Adipocyte (in vitro differentiated cells): ENCODE measurements around the gene PERCC1.
"Not testable (repeated sequence)": the region's sequence is repeated elsewhere in the genome, so short reads cannot be mapped to it uniquely, and the experiment has no call there.

Experiments used
- DNase-seq: peaks from one replicate; pipeline ENCODE4 v3.0.0-alpha.2; 2015; ENCODE audit warnings: low read depth
- H3K27me3 ChIP-seq: replicated peaks from 2 replicates; pipeline ENCODE4 v1.7.0; 2013; ENCODE audit warnings: mild to moderate bottlenecking, low read length, moderate library complexity; ENCODE audit not compliant: control insufficient read depth, insufficient read depth
- H3K36me3 ChIP-seq: 2 replicates; pipeline ENCODE4 v1.7.0; 2013; ENCODE audit warnings: low read length, mild to moderate bottlenecking, moderate library complexity; ENCODE audit not compliant: control insufficient read depth, insufficient read depth, severe bottlenecking
- H3K4me1 ChIP-seq: 2 replicates; pipeline ENCODE4 v1.7.0; 2013; ENCODE audit warnings: mild to moderate bottlenecking, low read length, moderate library complexity; ENCODE audit not compliant: control insufficient read depth, insufficient read depth
- H3K4me3 ChIP-seq: 2 replicates; pipeline ENCODE4 v1.7.0; 2013; ENCODE audit warnings: mild to moderate bottlenecking, low read length, moderate library complexity
- H3K9ac ChIP-seq: 2 replicates; pipeline ENCODE4 v1.7.0; 2013; ENCODE audit warnings: mild to moderate bottlenecking, low read length, moderate library complexity
- H3K9me3 ChIP-seq: 2 replicates; pipeline ENCODE4 v1.7.0; 2013; ENCODE audit warnings: mild to moderate bottlenecking, low read length, moderate library complexity; ENCODE audit not compliant: control insufficient read depth

Gene PERCC1

DNA sequence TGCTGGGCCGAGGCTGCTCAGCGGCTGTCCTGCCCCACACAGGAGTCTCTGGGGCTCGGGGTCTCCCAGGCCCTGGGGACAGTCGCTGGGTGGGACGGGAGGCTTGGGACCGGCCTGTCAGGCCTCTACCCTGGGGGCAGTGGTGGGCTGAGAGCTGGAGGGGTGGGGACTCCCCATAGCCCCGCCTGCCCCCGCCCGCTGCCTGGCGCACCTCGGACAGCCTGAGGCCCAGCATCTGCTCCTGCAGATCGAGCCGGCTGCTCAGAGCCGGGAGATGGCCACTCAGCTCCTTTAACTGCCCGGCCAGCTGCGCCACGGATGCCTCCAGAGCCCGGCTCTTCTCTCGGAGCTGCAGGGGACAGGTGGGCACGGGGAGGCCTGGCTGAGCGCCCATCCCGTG lies 6.7 kb downstream of the PERCC1 start:
- Histone ChIP-seq H3K9ac (no peak overlapping the region), H3K4me1 (no peaks in the 10 kb centered on the region), H3K36me3 (no peaks in the 10 kb centered on the region), H3K4me3 (no peak overlapping the region), H3K9me3 (no peaks in the 10 kb centered on the region), H3K27me3 (no peaks in the 10 kb centered on the region)
- no peak for DNase-seq

DNA sequence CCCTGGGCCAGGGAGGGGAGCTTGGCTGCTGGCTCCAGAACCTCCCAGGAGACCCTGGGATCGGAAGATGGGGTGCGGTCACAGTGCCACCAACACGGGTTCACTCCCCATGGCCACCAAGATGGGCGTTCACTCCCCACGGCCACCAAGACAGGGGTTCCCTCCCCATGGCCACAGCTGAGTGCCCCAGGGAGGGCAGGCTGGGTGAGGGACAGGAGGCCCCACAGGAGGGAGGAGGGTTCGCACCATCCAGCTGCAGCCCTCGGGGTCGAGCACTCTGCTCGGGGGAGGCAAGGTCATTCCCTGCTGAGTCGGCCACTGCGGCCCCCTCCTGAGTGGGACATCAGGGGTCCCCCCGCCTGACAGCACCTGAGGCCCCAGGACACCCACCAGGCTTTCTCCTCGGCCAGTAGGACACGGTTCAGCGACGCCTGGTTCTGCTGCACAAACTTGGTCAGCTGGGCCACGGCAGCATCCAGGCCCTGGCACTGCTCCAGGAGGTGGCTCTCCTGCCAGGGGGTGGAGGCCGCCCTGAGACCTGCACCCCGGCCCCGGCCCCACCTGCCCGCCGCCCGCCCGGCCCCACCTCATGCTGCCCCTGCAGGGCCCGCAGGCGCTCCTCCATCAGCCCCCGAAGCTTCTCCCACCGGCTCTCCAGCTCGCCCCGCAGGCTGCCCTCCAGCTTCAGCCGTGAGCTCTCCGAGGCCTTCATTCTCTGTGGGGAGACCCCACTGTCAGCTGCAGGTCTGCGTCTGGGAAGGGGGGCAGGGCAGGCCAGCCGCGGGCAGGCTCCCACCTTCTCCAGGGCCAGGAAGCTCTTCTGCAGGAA lies 7.6 kb downstream of the PERCC1 start:
- Histone ChIP-seq H3K9ac (no peak overlapping the region), H3K4me1 (no peaks in the 10 kb centered on the region)
- no peak for DNase-seq

DNA sequence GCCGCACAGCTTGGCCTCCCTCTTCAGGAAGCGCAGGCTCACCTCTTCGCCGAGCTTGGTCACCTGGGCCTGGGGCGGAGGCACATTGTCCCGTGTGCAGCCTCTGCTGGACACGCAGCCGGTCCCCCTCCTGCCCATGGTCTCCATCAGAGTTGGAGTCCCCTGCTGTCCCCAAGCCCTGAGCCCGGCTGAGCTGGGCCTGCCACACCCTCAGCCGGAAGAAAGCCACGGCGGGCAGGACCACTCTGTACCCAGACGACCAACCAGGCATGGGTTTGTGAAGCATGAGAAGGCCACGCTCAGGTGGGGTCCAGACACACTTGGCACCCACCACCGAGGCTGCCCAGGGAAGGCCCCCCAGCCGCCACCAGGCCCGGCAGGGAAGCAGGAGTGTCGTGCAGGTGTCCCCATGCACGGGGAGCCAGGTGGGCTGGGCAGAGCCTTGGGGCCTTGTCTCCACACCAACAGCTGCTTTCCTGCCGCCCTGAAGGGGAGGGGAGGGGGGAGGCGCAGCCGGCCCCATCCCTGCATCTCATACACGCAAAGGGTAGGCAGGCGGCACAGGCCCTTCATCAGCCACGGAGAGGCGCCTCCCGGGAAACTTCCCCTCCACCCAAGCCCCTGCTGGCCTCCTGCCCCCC lies 8.3 kb downstream of the PERCC1 start:
- H3K27me3 ChIP-seq: no peaks in the 10 kb centered on the region
- H3K36me3 ChIP-seq: no peaks in the 10 kb centered on the region
- no peak for DNase-seq
- no peaks in the 10 kb centered on the region for H3K4me1 ChIP-seq
- H3K9me3 ChIP-seq: no peaks in the 10 kb centered on the region
- H3K9ac ChIP-seq: no peak overlapping the region
- no peak overlapping the region for H3K4me3 ChIP-seq

More for the DNA sequence above, 7.6 kb downstream of the PERCC1 start:
- Histone ChIP-seq H3K4me3 (no peak overlapping the region), H3K27me3 (no peaks in the 10 kb centered on the region), H3K36me3 (no peaks in the 10 kb centered on the region), H3K9me3 (no peaks in the 10 kb centered on the region)

DNA sequence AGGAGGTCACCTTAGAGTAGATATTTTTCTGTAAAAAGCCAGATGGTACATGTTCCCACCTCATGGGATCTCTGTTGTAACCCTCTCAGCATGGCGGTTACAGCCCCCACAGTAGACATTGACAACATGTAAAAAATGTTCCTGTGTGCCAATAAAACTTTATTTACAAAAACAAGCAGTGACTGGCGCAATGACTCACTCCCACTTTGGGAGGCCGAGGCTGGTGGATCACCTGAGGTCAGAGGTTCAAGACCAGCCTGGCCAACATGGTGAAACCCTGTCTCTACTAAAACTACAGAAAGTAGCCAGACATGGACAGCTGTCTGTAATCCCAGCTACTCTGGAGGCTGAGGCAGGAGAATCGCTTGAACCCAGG lies 8.8 kb downstream of the PERCC1 start:
- not testable (repeated sequence) for H3K9ac ChIP-seq, H3K9me3 ChIP-seq, H3K4me3 ChIP-seq, H3K27me3 ChIP-seq, H3K4me1 ChIP-seq, DNase-seq, H3K36me3 ChIP-seq

DNA sequence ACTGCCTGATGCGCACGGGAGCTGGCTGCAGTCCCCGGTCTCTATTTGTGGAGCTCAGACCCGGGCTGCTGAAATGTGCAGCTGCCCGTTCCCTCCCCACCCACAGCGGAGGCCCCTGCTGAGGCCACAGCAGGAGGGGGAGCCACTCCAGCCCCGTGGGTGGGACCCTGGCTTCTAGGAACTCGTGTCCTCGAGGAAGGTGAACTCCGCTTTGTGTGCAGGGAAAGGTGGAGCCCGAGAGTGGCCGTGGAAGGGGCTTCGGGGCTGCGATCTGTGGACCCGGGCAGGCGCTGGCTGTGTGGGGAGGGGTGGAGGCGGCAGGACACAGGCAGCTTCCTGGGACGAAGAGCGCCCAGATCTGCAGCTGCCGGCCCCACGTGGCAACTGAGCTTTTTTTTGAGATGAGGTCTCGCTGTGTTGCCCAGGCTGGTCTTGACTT lies 10.5 kb downstream of the PERCC1 start:
- peaks cover 2% of the 10 kb centered on the region for H3K36me3 ChIP-seq
- no peak overlapping the region for H3K9ac ChIP-seq
- no peaks in the 10 kb centered on the region for H3K9me3 ChIP-seq
- H3K27me3 ChIP-seq: no peaks in the 10 kb centered on the region
- no peaks in the 10 kb centered on the region for H3K4me1 ChIP-seq
- H3K4me3 ChIP-seq: no peak overlapping the region
- DNase-seq: no peak

DNA sequence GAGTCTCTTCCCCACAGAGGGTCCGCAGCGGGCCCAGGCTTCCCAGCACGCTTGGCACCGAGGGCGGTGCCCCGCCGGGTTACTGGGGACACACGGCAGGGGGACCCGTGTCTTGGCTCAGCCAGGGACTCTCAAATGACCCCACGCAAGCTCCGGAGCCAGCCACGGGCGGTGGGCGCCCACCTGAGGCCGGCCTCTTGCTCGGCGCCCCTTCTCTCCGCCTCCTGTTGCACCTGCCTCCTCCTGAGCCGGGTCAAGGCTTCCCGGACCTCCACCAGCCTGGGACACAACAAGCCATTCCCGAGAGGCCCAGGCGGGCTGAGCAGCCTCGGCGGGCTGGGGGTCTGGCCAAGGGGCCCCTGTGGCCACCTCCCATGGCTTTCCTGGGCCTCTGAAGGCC lies 11.8 kb downstream of the PERCC1 start:
- Histone ChIP-seq H3K9ac (no peak overlapping the region), H3K27me3 (no peaks in the 10 kb centered on the region), H3K9me3 (no peaks in the 10 kb centered on the region), H3K4me1 (no peaks in the 10 kb centered on the region), H3K4me3 (no peak overlapping the region), H3K36me3 (peaks cover 4% of the 10 kb centered on the region)
- no peak for DNase-seq

DNA sequence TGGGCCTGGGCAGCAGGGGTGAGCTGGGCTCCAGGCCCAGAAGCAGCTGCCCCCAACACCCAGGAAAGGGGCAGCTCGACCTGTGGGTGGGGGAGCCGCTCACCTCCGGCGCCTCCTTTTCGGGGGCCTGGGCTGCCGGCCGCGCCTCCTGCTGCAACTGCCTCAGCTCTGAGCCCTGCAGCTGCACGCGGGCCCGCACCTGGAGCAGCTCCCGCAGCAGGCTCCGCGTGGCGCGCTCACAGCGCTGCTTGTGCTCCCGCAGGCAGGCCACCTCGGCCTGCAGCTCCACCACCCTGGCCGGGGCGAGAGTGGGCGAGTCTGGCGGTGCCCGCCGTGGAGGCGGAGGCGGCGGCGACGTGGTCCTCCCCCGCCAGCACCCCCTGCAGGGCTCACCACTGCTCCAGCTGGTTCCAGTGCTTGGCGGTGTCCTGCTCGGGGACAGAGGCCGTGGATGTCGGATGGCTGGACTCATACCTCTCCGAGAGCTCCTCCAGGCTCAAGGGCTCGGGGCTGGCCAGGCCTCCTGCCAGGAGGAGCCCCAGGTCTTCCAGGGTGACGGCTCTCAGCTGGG lies 12.6 kb downstream of the PERCC1 start:
- no peaks in the 10 kb centered on the region for H3K27me3 ChIP-seq
- H3K9me3 ChIP-seq: no peaks in the 10 kb centered on the region
- no peak overlapping the region for H3K4me3 ChIP-seq
- H3K9ac ChIP-seq: no peak overlapping the region
- no peak for DNase-seq
- H3K36me3 ChIP-seq: peaks cover 12% of the 10 kb centered on the region
- no peaks in the 10 kb centered on the region for H3K4me1 ChIP-seq

DNA sequence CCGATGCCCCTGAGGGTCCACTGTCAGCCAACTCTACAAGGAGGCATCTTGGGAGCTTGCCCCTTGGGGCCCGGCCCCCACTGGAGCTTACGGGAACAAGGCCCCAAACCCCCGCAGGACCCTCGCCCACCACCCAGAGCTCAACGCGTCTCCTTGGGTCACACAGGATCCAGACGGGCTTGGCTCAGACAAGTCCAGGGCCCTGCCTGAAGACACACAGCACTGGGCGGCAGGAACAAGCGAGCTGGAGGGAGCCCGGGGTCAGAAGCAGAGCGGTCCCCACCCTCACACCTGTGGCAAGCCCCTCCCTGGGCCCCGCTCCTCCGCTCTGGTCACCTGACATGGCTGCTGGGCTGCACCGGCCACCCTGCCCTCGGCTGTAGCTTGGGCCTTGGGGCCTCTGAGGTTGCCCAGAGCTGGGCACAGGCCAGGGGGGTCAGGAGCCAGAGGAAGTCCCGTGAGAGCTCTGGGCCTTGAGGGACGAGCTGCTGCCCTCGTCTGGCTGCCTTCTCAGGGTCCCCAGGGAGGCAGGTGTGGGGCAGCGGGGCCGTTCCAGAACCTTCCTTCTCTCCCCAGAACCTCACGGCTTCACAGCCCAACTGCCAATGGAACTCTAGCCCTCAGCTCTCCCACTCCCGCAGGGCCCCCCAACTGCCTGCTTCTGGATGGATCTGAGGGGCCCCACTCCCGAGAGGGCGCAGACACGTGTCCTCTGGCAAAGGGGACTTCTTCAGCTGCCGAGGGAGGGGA lies 13.3 kb downstream of the PERCC1 start, which contains the start of gene CCDC154:
TSS of gene CCDC154 (minus strand) at position 577 of the 750 bp plus-strand sequence. CDS start at position 343, 234 bp downstream.
- Histone ChIP-seq H3K27me3 (no peaks in the 10 kb centered on the region), H3K9ac (no peak within 1 kb of the TSS), H3K4me1 (no peaks in the 10 kb centered on the region), H3K9me3 (no peaks in the 10 kb centered on the region), H3K4me3 (no peak within 1 kb of the TSS), H3K36me3 (peaks cover 16% of the 10 kb centered on the region)
- no peak for DNase-seq

DNA sequence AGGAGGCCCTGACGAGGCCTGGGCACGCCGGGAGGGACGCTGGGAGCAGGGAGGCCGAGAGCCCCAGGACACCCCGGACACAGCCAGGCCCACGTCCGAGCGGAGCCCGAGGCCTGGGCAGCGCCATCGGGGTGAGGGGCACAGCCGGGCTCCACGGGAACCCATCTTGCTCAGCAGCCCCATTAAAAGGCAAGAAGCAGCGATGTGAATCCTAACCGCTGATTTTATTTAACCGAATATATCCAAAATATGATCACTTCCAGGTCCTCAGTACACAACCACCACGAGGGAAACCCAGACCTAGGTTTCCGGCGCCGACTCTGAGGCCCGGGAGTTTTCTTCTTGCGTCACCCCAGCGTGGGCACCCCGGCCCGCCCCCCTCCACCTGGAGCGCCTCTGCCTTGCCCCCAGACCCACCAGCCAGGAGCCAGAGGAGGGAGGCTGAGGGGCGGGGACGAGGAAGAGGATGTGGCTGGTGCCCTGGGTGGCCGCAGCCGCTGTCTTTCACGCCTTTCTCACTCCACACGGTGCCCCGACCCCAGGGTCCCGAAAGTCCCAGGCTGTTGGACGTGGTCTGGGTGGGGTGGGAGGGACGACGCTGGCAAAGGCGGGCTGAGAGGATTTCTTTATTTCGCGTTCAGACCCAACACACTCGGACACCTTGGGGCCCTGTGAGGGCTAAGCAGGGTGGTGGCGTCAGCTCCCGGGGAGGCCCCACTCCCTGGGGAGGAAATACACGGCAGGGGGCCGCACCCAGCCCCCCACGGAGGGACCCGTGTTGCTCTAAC lies 14.0 kb downstream of the PERCC1 start:
- Histone ChIP-seq H3K9me3 (no peaks in the 10 kb centered on the region), H3K4me1 (no peaks in the 10 kb centered on the region), H3K4me3 (no peak overlapping the region), H3K27me3 (no peaks in the 10 kb centered on the region), H3K36me3 (peaks cover 23% of the 10 kb centered on the region), H3K9ac (no peak overlapping the region)
- DNase-seq: no peak

DNA sequence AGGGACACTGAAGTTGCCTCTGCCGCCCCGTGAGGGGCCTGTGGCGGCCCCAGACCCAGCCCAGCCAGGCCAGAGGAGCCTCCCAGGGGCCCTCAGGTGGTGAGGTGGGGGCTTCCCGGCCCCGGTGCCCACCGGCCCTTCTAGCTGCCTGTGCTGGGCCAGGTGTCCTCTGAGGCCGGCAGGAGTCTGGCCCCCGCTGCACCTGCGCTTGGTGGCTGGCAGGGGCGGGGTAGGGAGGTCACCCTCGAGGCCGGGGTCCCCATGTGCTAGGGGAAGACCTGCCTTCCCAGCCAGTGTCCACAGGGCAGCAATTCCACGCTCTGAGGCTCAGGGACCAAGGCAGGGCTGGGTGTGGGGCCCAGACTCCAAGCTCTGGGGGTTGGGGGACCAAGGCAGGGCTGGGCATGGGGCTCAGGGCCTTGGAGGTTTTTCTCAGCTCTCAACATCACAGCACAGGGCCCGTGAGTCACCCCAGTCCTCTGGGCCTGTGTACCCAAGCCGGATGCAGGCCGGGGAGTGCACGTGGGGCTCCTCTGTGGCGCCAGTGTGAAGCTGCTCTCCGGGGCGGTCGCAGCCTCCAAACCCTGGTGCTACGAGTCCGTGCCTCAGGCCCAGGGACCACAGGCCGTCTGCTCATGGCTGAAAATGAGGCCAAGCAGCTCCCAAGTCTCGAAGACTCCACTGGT lies 14.8 kb downstream of the PERCC1 start:
- no peak for DNase-seq
- no peaks in the 10 kb centered on the region for H3K27me3 ChIP-seq
- no peak overlapping the region for H3K4me3 ChIP-seq
- no peaks in the 10 kb centered on the region for H3K4me1 ChIP-seq
- peaks cover 26% of the 10 kb centered on the region for H3K36me3 ChIP-seq
- H3K9me3 ChIP-seq: no peaks in the 10 kb centered on the region
- H3K9ac ChIP-seq: no peak overlapping the region
